Activated CD4-positive, alpha-beta T cell treated with anti-CD3 and anti-CD28 coated beads, Interleukin-2, amount 50 U/mL, for 24 hours (primary cell): ENCODE measurements around the gene SPAG17.

Experiments used
- DNase-seq, 2 donors: peaks; one replicate each; pipeline ENCODE4 v3.0.0-alpha.2; 2020; ENCODE audit warnings: low read depth in 1 of 2, low spot score in 1 of 2

SPAG17 gene

DNA sequence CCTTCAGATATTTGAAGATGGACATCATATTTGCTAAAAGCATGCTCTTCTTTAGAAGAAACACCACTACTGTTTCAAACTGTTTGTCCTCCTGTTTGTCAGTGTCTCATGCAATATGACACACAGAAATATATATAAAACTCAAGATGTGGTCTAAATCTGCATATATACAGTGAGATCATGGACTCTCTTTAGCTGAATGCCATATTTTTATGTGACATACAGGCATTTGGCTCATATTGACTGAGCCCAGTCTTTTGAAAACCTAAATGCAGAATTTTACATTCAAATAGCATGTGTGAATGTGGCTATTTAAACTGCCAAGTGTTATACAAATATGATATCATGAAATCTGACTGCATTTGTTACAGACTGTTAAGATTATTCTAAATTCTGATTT lies 274.0 kb downstream of the SPAG17 start:
- no peak for DNase-seq

DNA sequence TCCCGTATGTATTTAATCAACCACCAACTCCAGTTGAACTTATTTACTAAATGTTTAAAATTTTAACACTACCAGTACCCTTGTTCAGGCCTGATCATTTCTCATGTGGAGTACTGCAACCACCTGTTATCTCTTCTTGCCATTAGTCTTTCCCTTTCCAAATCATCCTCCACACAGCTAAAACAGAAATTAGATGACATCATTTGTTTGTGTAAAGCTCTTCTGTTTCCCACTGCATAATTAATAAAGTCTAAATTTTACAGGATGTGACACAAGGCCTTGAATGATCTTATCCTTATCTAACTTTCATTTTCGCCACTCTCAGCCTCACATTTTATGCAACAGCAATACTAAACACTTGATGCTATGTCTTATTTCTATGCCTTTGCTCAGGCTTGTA lies 280.0 kb downstream of the SPAG17 start:
- no peak for DNase-seq

- DNase-seq: no peak
Observed at GRCh38 chr1:117904485-117904884, 280.5 kb downstream of the SPAG17 start.
